Endothelial cell of umbilical vein (primary cell): Measurements from ENCODE around the gene PAM16. TPM values are rescaled to one million over a fixed set of nuclear protein-coding genes. Genes with fewer than 3 reads are reported as not detected.

Source experiments
- BruUV-seq: library from RNA; stranded (reverse); fragments of 400-500 nt; replicated peaks from 2 replicates; lab custom pipeline; 2021; lab: Mats Ljungman, UMichigan
- CTCF ChIA-PET: fragments of 300-600, 350-600 bp; sonication (Branson Sonifier 250); formaldehyde crosslinking; loops from one replicate; lab custom pipeline; 2021; ENCODE audit warnings: antibody characterized with exemption, inconsistent platforms; lab: Charles Lee
- POLR2A ChIA-PET: fragments of 300-600, 350-600 bp; sonication (Branson Sonifier 250); formaldehyde crosslinking; loops from one replicate; lab custom pipeline; 2021; ENCODE audit warnings: antibody characterized with exemption, inconsistent platforms; lab: Charles Lee
- DNase-seq: peaks from one replicate; pipeline ENCODE4 v3.0.0-alpha.2; 2011; ENCODE audit warnings: low read depth, low spot score
- FAIRE-seq: peaks from 2 replicates; lab custom pipeline; 2011; peaks lifted over from hg19 to GRCh38; lab: Jason Lieb, UNC
- H2AFZ ChIP-seq: 2 replicates; pipeline ENCODE4 v1.6.0; 2012; ENCODE audit warnings: low read depth, low read length, control low read depth, inconsistent platforms
- H3K27ac ChIP-seq: 2 replicates; pipeline ENCODE4 v1.5.1; 2011; ENCODE audit warnings: low read depth, mild to moderate bottlenecking, control low read depth, low read length, moderate library complexity; ENCODE audit not compliant: insufficient read depth
- H3K27me3 ChIP-seq, 2 experiments: 2 replicates each; pipeline versions ENCODE4 v1.6.0 to v1.6.1; 2011; ENCODE audit warnings: low read length in 2 of 2, mixed read lengths in 1 of 2; ENCODE audit not compliant: control insufficient read depth in 2 of 2, insufficient read depth in 2 of 2
- H3K36me3 ChIP-seq, 2 experiments: 2 replicates in 1 of 2; 3 replicates in 1 of 2; pipeline ENCODE4 v1.5.1; 2011; ENCODE audit warnings: low read length in 2 of 2, mild to moderate bottlenecking in 1 of 2, moderate library complexity in 1 of 2; ENCODE audit not compliant: control insufficient read depth in 2 of 2, insufficient read depth in 2 of 2; ENCODE audit errors: extremely low read depth in 1 of 2
- H3K4me1 ChIP-seq: 3 replicates; pipeline ENCODE4 v1.5.1; 2011; ENCODE audit warnings: mild to moderate bottlenecking, low read length; ENCODE audit not compliant: control insufficient read depth, insufficient read depth; ENCODE audit errors: extremely low read depth
- H3K4me2 ChIP-seq: 2 replicates; pipeline ENCODE4 v1.6.1; 2011; ENCODE audit warnings: low read length, control low read depth, mixed read lengths; ENCODE audit not compliant: insufficient read depth
- H3K4me3 ChIP-seq, 3 experiments: fragments of 200-600 bp in 1 of 3; sonication (generic), shearing (Covaris generic) in 1 of 3; replicated peaks in 1 of 3; 2 replicates each; pipeline ENCODE4 v1.5.1; 2011 to 2016; ENCODE audit warnings: control low read depth in 3 of 3, low read length in 3 of 3, mild to moderate bottlenecking in 2 of 3, inconsistent platforms in 1 of 3, low read depth in 1 of 3, moderate library complexity in 1 of 3; ENCODE audit not compliant: insufficient read depth in 1 of 3
- H3K79me2 ChIP-seq: 2 replicates; pipeline ENCODE4 v1.6.0; 2012; ENCODE audit warnings: low read length, inconsistent platforms; ENCODE audit not compliant: control insufficient read depth, insufficient read depth
- H3K9ac ChIP-seq: replicated peaks from 2 replicates; pipeline ENCODE3; 2011; ENCODE audit warnings: low read length, control low read depth; ENCODE audit not compliant: insufficient read depth; ENCODE audit errors: extremely low read depth
- H3K9me1 ChIP-seq: replicated peaks from 3 replicates; pipeline ENCODE4 v1.6.0; 2011; ENCODE audit warnings: mild to moderate bottlenecking, low read length; ENCODE audit not compliant: control insufficient read depth, insufficient read depth; ENCODE audit errors: extremely low read depth
- H3K9me3 ChIP-seq: replicated peaks from 2 replicates; pipeline ENCODE4 v1.5.1; 2012; ENCODE audit warnings: low read length, inconsistent platforms; ENCODE audit not compliant: control insufficient read depth, insufficient read depth
- H4K20me1 ChIP-seq: replicated peaks from 2 replicates; pipeline ENCODE3; 2011; ENCODE audit warnings: mild to moderate bottlenecking, low read length; ENCODE audit not compliant: control insufficient read depth, insufficient read depth; ENCODE audit errors: extremely low read depth
- EZH2 ChIP-seq: IDR thresholded peaks from 2 replicates; pipeline ENCODE4 v1.6.1; 2012; ENCODE audit warnings: borderline replicate concordance, low read depth, mild to moderate bottlenecking, moderate library complexity, low read length, inconsistent platforms; ENCODE audit not compliant: severe bottlenecking
- FOS ChIP-seq: IDR thresholded peaks from 2 replicates; pipeline ENCODE4 v1.6.1; 2011; ENCODE audit warnings: mild to moderate bottlenecking, low read length, moderate library complexity, borderline replicate concordance; ENCODE audit not compliant: insufficient read depth
- GATA2 ChIP-seq: IDR thresholded peaks from 2 replicates; pipeline ENCODE4 v1.7.0; 2011; ENCODE audit warnings: low read depth, mild to moderate bottlenecking, moderate library complexity, mixed read lengths, low read length; ENCODE audit not compliant: insufficient read length, insufficient read depth
- JUN ChIP-seq: IDR thresholded peaks from 2 replicates; pipeline ENCODE4 v1.6.1; 2011; ENCODE audit warnings: borderline replicate concordance, low read depth; ENCODE audit not compliant: insufficient read length, insufficient read depth
- MAX ChIP-seq: IDR thresholded peaks from 2 replicates; pipeline ENCODE4 v1.6.1; 2011; ENCODE audit not compliant: insufficient read depth, insufficient read length
- MYC ChIP-seq: IDR thresholded peaks from one replicate; pipeline ENCODE4 v1.6.1; 2011; ENCODE audit warnings: mild to moderate bottlenecking, low read depth, low read length
- POLR2A ChIP-seq: IDR thresholded peaks from 2 replicates; pipeline ENCODE4 v1.6.1; 2012; ENCODE audit warnings: low read depth, mild to moderate bottlenecking, control low read depth, low read length
- POLR2AphosphoS5 ChIP-seq: IDR thresholded peaks from 2 replicates; pipeline ENCODE4 v1.6.1; 2012; ENCODE audit warnings: low read depth, mild to moderate bottlenecking, control low read depth, low read length, moderate library complexity; ENCODE audit not compliant: insufficient read depth
- dilution Hi-C: fragments of 300-500 bp; cut with MboI; formaldehyde crosslinking; loops from one replicate; pipeline ENCODE4 v1.15.0; 2019; ENCODE audit warnings: low sequenced_read_pairs; ENCODE audit not compliant: extremely low pct_ligation_motif_present
- intact Hi-C: fragments of 100-400 bp; cut with micrococcal nuclease; formaldehyde crosslinking; loops from one replicate; pipeline ENCODE4 v1.10.0; 2022
- polyA plus RNA-seq, 4 experiments: library from polyadenylated mRNA; depleted of rRNA in 3 of 4; stranded (reverse) in 3 of 4; unstranded in 1 of 4; fragments of >200 nt; gene quantifications; 2 replicates each; pipeline versions ENCODE4 v1.2.1 to v1.2.3, GENCODE V29; 2011 to 2012; ENCODE audit warnings: missing spikeins in 1 of 4
- total RNA-seq: library from RNA; stranded (reverse); gene quantifications from 2 replicates; pipeline ENCODE4 v1.2.3, GENCODE V29; 2021
- TF ChIP-seq, protein P1 (sequence below), 2 donors: IDR thresholded peaks; 1 replicate in 1 of 2; 2 replicates in 1 of 2; pipeline ENCODE4 v1.5.1; 2011; ENCODE audit warnings: low read length in 2 of 2, mild to moderate bottlenecking in 2 of 2, moderate library complexity in 2 of 2, control low read depth in 1 of 2, inconsistent platforms in 1 of 2, low read depth in 1 of 2; ENCODE audit not compliant: insufficient read depth in 1 of 2; ENCODE audit errors: extremely low read depth in 1 of 2

PAM16 gene
- total and polyA plus RNA-seq, 2 donors (not counting 3 experiments of a cell fraction or from before 2014, with no cell fraction given): 40.0 to 67.2 TPM

- Histone ChIP-seq H3K36me3 (peaks cover 0 to 3% of the 10 kb centered on the region in 2 experiments), H3K9ac (no peak overlapping the region), H3K9me1 (no peaks in the 10 kb centered on the region), H4K20me1 (no peaks in the 10 kb centered on the region), H3K27ac (no peak overlapping the region), H3K4me2 (no peak overlapping the region), H3K9me3 (no peaks in the 10 kb centered on the region), H3K79me2 (no peaks in the 10 kb centered on the region), H3K4me1 (peaks cover 6% of the 10 kb centered on the region), H2AFZ (no peak overlapping the region), H3K27me3 (no peaks in the 10 kb centered on the region), H3K4me3 (no peak overlapping the region)
- no TSS peak for BruUV-seq
- TF ChIP-seq FOS (no peak), POLR2A (no peak), JUN (no peak), EZH2 (no peak), GATA2 (no peak), MYC (no peak), POLR2AphosphoS5 (no peak), MAX (no peak)
- TF ChIP-seq, protein P1, sequence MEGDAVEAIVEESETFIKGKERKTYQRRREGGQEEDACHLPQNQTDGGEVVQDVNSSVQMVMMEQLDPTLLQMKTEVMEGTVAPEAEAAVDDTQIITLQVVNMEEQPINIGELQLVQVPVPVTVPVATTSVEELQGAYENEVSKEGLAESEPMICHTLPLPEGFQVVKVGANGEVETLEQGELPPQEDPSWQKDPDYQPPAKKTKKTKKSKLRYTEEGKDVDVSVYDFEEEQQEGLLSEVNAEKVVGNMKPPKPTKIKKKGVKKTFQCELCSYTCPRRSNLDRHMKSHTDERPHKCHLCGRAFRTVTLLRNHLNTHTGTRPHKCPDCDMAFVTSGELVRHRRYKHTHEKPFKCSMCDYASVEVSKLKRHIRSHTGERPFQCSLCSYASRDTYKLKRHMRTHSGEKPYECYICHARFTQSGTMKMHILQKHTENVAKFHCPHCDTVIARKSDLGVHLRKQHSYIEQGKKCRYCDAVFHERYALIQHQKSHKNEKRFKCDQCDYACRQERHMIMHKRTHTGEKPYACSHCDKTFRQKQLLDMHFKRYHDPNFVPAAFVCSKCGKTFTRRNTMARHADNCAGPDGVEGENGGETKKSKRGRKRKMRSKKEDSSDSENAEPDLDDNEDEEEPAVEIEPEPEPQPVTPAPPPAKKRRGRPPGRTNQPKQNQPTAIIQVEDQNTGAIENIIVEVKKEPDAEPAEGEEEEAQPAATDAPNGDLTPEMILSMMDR (IDR thresholded peaks at IDR 0.05; ENCODE audit: extremely low read depth in 1 of 2, insufficient read depth in 1 of 2, low read depth in 1 of 2, low read length in 2 of 2): no peak
- CTCF ChIA-PET: interaction anchor here (1.0 to 2.5 kb wide), 5 partner anchors 8 to 34 kb away, joined by 3 to 18 read pairs (median 4); no protein-coding TSS in a partner anchor
- FAIRE-seq: no peak
- POLR2A ChIA-PET: interaction anchor here (0.6 kb wide), 1 partner anchor 64 kb away, joined by 4 read pairs; no protein-coding TSS in a partner anchor
- no peak for DNase-seq
- dilution Hi-C loops: no loop called here
- intact Hi-C loops: no loop called here
These were observed 19.0 kb upstream of the PAM16 start for GRCh38 chr16:4370151-4370550.
